HG03025 (cell line): ENCODE results near the gene LHFPL3.
"Not testable (repeated sequence)": the region's sequence is repeated elsewhere in the genome, so short reads cannot be mapped to it uniquely, and the experiment has no call there.

ENCODE experiments used
- ATAC-seq: cut with Tn5 transposase; IDR thresholded peaks from one replicate; pipeline ENCODE4 v1.9.1; 2021; ENCODE audit warnings: mild to moderate bottlenecking, moderate library complexity; ENCODE audit not compliant: unreplicated experiment, low FRiP score

LHFPL3 gene

GRCh38 chr7:104661575-104661974 is 333.2 kb downstream of the LHFPL3 start:
- ATAC-seq = no peak

GRCh38 chr7:104664648-104665047 is 336.2 kb downstream of the LHFPL3 start:
- no peak for ATAC-seq

GRCh38 chr7:104677587-104677986 is 349.2 kb downstream of the LHFPL3 start:
- no peak for ATAC-seq

GRCh38 chr7:104679085-104679484 is 350.7 kb downstream of the LHFPL3 start:
- ATAC-seq = no peak

GRCh38 chr7:104686286-104686685 is 357.9 kb downstream of the LHFPL3 start:
- no peak for ATAC-seq

- ATAC-seq = no peak
These were observed 366.3 kb downstream of the LHFPL3 start for GRCh38 chr7:104694710-104695109.

- ATAC-seq = no peak
These were observed 367.2 kb downstream of the LHFPL3 start for GRCh38 chr7:104695563-104695962.

GRCh38 chr7:104700336-104700735 is 371.9 kb downstream of the LHFPL3 start:
- ATAC-seq = no peak

GRCh38 chr7:104721027-104721426 is 392.6 kb downstream of the LHFPL3 start:
- ATAC-seq = not testable (repeated sequence)

GRCh38 chr7:104723001-104723400 is 394.6 kb downstream of the LHFPL3 start:
- ATAC-seq = no peak

GRCh38 chr7:104758504-104758903 is 430.1 kb downstream of the LHFPL3 start:
- ATAC-seq = no peak

- ATAC-seq = no peak
These were observed 433.5 kb downstream of the LHFPL3 start for GRCh38 chr7:104761892-104762291.

- no peak for ATAC-seq
These were observed 438.7 kb downstream of the LHFPL3 start for GRCh38 chr7:104767113-104767512.

GRCh38 chr7:104767826-104768536 is 439.6 kb downstream of the LHFPL3 start:
- no peak for ATAC-seq

GRCh38 chr7:104772405-104773345 is 444.3 kb downstream of the LHFPL3 start:
- no peak for ATAC-seq

GRCh38 chr7:104773796-104774195 is 445.4 kb downstream of the LHFPL3 start:
- no peak for ATAC-seq

GRCh38 chr7:104775531-104775930 is 447.1 kb downstream of the LHFPL3 start:
- no peak for ATAC-seq

- ATAC-seq = no peak
These were observed 448.9 kb downstream of the LHFPL3 start for GRCh38 chr7:104777301-104777800.

GRCh38 chr7:104779888-104780287 is 451.5 kb downstream of the LHFPL3 start:
- ATAC-seq = no peak

GRCh38 chr7:104784686-104785085 is 456.3 kb downstream of the LHFPL3 start:
- ATAC-seq = no peak

- no peak for ATAC-seq
These were observed 461.4 kb downstream of the LHFPL3 start for GRCh38 chr7:104789780-104790179.
